Neuron (in vitro differentiated cells): ENCODE measurements around the gene GTPBP4.
A peak's percentile ranks its signal among the peaks of the same experiment; 100 is the strongest.

Experiments
- H2AFZ ChIP-seq: one replicate; pipeline ENCODE4 v1.6.1; 2013; ENCODE audit warnings: low read depth, mild to moderate bottlenecking, inconsistent platforms, low read length, moderate library complexity
- H3K27me3 ChIP-seq: one replicate; pipeline ENCODE4 v1.6.1; 2013; ENCODE audit warnings: low read length; ENCODE audit not compliant: insufficient read depth
- H3K36me3 ChIP-seq: one replicate; pipeline ENCODE4 v1.6.1; 2013; ENCODE audit warnings: low read length; ENCODE audit not compliant: insufficient read depth
- H3K4me1 ChIP-seq: one replicate; pipeline ENCODE4 v1.6.1; 2013; ENCODE audit warnings: low read length; ENCODE audit not compliant: insufficient read depth
- H3K4me3 ChIP-seq: 2 replicates; pipeline ENCODE4 v1.5.1; 2013; ENCODE audit warnings: mild to moderate bottlenecking, low read length, moderate library complexity
- H3K9me3 ChIP-seq: one replicate; pipeline ENCODE4 v1.6.1; 2013; ENCODE audit warnings: low read length

GTPBP4 gene

GRCh38 chr10:987870-988666 is at the start of gene GTPBP4:
GTPBP4 (plus strand) TSS chr10:988434; CDS start chr10:988480, 46 bp downstream.
- H2AFZ ChIP-seq: peak within 1 kb of the TSS; percentile 55
- H3K4me1 ChIP-seq: peaks cover 17% of the 10 kb centered on the region
- no peaks in the 10 kb centered on the region for H3K27me3 ChIP-seq
- H3K9me3 ChIP-seq: no peaks in the 10 kb centered on the region
- H3K36me3 ChIP-seq: peaks cover 11% of the 10 kb centered on the region
- peak within 1 kb of the TSS; percentile 99 for H3K4me3 ChIP-seq

GRCh38 chr10:938941-939678 is 49.1 kb upstream of the GTPBP4 start:
- Histone ChIP-seq H3K4me3 (no peak overlapping the region), H3K27me3 (no peaks in the 10 kb centered on the region), H3K36me3 (no peaks in the 10 kb centered on the region), H3K4me1 (no peaks in the 10 kb centered on the region), H2AFZ (no peak overlapping the region), H3K9me3 (no peaks in the 10 kb centered on the region)

- no peaks in the 10 kb centered on the region for H3K4me1 ChIP-seq
These were observed 44.8 kb upstream of the GTPBP4 start for GRCh38 chr10:943334-944033.

GRCh38 chr10:944034-944831 is 44.0 kb upstream of the GTPBP4 start:
- no peak overlapping the region for H2AFZ ChIP-seq
- H3K9me3 ChIP-seq: peaks cover 1% of the 10 kb centered on the region
- H3K27me3 ChIP-seq: no peaks in the 10 kb centered on the region
- no peaks in the 10 kb centered on the region for H3K36me3 ChIP-seq
- H3K4me3 ChIP-seq: no peak overlapping the region
- H3K4me1 ChIP-seq: no peaks in the 10 kb centered on the region

More at GRCh38 chr10:943334-944033, 44.8 kb upstream of the GTPBP4 start:
- Histone ChIP-seq H3K36me3 (no peaks in the 10 kb centered on the region), H3K27me3 (no peaks in the 10 kb centered on the region), H3K9me3 (no peaks in the 10 kb centered on the region), H3K4me3 (no peak overlapping the region), H2AFZ (no peak overlapping the region)

GRCh38 chr10:945778-946177 is 42.5 kb upstream of the GTPBP4 start:
- Histone ChIP-seq H3K36me3 (no peaks in the 10 kb centered on the region), H3K4me1 (no peaks in the 10 kb centered on the region), H3K9me3 (peaks cover 1% of the 10 kb centered on the region), H3K4me3 (no peak overlapping the region), H2AFZ (no peak overlapping the region), H3K27me3 (no peaks in the 10 kb centered on the region)

- H3K4me3 ChIP-seq: no peak overlapping the region
- H2AFZ ChIP-seq: no peak overlapping the region
- peaks cover 1% of the 10 kb centered on the region for H3K9me3 ChIP-seq
- no peaks in the 10 kb centered on the region for H3K27me3 ChIP-seq
- H3K36me3 ChIP-seq: no peaks in the 10 kb centered on the region
- H3K4me1 ChIP-seq: no peaks in the 10 kb centered on the region
These were observed 41.2 kb upstream of the GTPBP4 start for GRCh38 chr10:947051-947450.

- H3K36me3 ChIP-seq: no peaks in the 10 kb centered on the region
These were observed 40.4 kb upstream of the GTPBP4 start for GRCh38 chr10:947881-948280.

GRCh38 chr10:948347-948746 is 39.9 kb upstream of the GTPBP4 start:
- Histone ChIP-seq H3K9me3 (peaks cover 1% of the 10 kb centered on the region), H3K27me3 (no peaks in the 10 kb centered on the region), H3K4me1 (no peaks in the 10 kb centered on the region), H3K4me3 (no peak overlapping the region), H2AFZ (no peak overlapping the region), H3K36me3 (no peaks in the 10 kb centered on the region)

More at GRCh38 chr10:947881-948280, 40.4 kb upstream of the GTPBP4 start:
- no peak overlapping the region for H3K4me3 ChIP-seq
- H3K4me1 ChIP-seq: no peaks in the 10 kb centered on the region
- peaks cover 1% of the 10 kb centered on the region for H3K9me3 ChIP-seq
- no peaks in the 10 kb centered on the region for H3K27me3 ChIP-seq
- H2AFZ ChIP-seq: no peak overlapping the region

- Histone ChIP-seq H3K4me1 (no peaks in the 10 kb centered on the region), H2AFZ (no peak overlapping the region), H3K4me3 (no peak overlapping the region), H3K9me3 (peaks cover 2% of the 10 kb centered on the region), H3K36me3 (no peaks in the 10 kb centered on the region), H3K27me3 (peaks cover 9% of the 10 kb centered on the region)
These were observed 38.8 kb upstream of the GTPBP4 start for GRCh38 chr10:949446-949845.

GRCh38 chr10:953836-954235 is 34.4 kb upstream of the GTPBP4 start:
- Histone ChIP-seq H2AFZ (no peak overlapping the region), H3K9me3 (peaks cover 3% of the 10 kb centered on the region), H3K4me3 (no peak overlapping the region), H3K27me3 (peaks cover 14% of the 10 kb centered on the region), H3K36me3 (no peaks in the 10 kb centered on the region), H3K4me1 (no peaks in the 10 kb centered on the region)

- Histone ChIP-seq H3K9me3 (peaks cover 3% of the 10 kb centered on the region), H3K4me1 (no peaks in the 10 kb centered on the region), H3K4me3 (no peak overlapping the region), H3K27me3 (peaks cover 14% of the 10 kb centered on the region), H2AFZ (no peak overlapping the region), H3K36me3 (no peaks in the 10 kb centered on the region)
These were observed 33.8 kb upstream of the GTPBP4 start for GRCh38 chr10:954396-954795.

GRCh38 chr10:955127-955819 is 33.0 kb upstream of the GTPBP4 start:
- Histone ChIP-seq H3K36me3 (no peaks in the 10 kb centered on the region), H3K4me3 (no peak overlapping the region), H2AFZ (no peak overlapping the region), H3K9me3 (peaks cover 3% of the 10 kb centered on the region), H3K27me3 (peaks cover 14% of the 10 kb centered on the region), H3K4me1 (no peaks in the 10 kb centered on the region)
